HEK293 (cell line): ENCODE measurements around the gene HAAO.

Experiments
- CTCF ChIP-seq: fragments of 450-650 bp; formaldehyde crosslinking; IDR thresholded peaks from 2 replicates; pipeline ENCODE4 v1.5.1; 2016; ENCODE audit warnings: missing biosample characterization, missing genetic modification characterization
- REST ChIP-seq: fragments of 450-650 bp; formaldehyde crosslinking; IDR thresholded peaks from 2 replicates; pipeline ENCODE4 v1.5.1; 2016; ENCODE audit warnings: missing biosample characterization, missing genetic modification characterization
- ZBTB7A ChIP-seq: fragments of 450-650 bp; formaldehyde crosslinking; IDR thresholded peaks from 2 replicates; pipeline ENCODE4 v1.5.1; 2016; ENCODE audit warnings: low read depth, missing biosample characterization, missing genetic modification characterization
- ZFP41 ChIP-seq: fragments of 450-650 bp; formaldehyde crosslinking; IDR thresholded peaks from 2 replicates; pipeline ENCODE4 v1.5.1; 2016; ENCODE audit warnings: missing biosample characterization, missing genetic modification characterization, borderline replicate concordance
- ZNF112 ChIP-seq: fragments of 450-650 bp; formaldehyde crosslinking; IDR thresholded peaks from 2 replicates; pipeline ENCODE4 v1.5.0; 2017; ENCODE audit warnings: missing biosample characterization, missing genetic modification characterization
- ZNF239 ChIP-seq: fragments of 450-650 bp; formaldehyde crosslinking; IDR thresholded peaks from 2 replicates; pipeline ENCODE4 v1.5.1; 2016; ENCODE audit warnings: missing biosample characterization, missing genetic modification characterization
- ZNF280D ChIP-seq: fragments of 450-650 bp; formaldehyde crosslinking; IDR thresholded peaks from 2 replicates; pipeline ENCODE4 v1.5.1; 2016; ENCODE audit warnings: missing biosample characterization, missing genetic modification characterization
- ZNF449 ChIP-seq: fragments of 450-650 bp; formaldehyde crosslinking; IDR thresholded peaks from 2 replicates; pipeline ENCODE4 v1.5.1; 2017; ENCODE audit warnings: missing biosample characterization, mild to moderate bottlenecking, missing genetic modification characterization, moderate library complexity

GRCh38 chr2:42838133-42838532 is 45.8 kb upstream of the HAAO start:
- TF ChIP-seq CTCF (no peak), ZNF239 (tag by site-specific recombination) (no peak), ZFP41 (tag by site-specific recombination) (no peak), ZBTB7A (tag by site-specific recombination) (no peak), REST (no peak), ZNF112 (no peak), ZNF280D (tag by site-specific recombination) (no peak), ZNF449 (no peak)
